ENCODE data around the gene TRIM24. TPM values are rescaled to one million over a fixed set of nuclear protein-coding genes. Genes with fewer than 3 reads are reported as not detected.

Gene TRIM24
- total and polyA plus RNA-seq, 4 experiments from 2014 or later, result 3.1 to 15.2 (median 12.4) TPM

DNA sequence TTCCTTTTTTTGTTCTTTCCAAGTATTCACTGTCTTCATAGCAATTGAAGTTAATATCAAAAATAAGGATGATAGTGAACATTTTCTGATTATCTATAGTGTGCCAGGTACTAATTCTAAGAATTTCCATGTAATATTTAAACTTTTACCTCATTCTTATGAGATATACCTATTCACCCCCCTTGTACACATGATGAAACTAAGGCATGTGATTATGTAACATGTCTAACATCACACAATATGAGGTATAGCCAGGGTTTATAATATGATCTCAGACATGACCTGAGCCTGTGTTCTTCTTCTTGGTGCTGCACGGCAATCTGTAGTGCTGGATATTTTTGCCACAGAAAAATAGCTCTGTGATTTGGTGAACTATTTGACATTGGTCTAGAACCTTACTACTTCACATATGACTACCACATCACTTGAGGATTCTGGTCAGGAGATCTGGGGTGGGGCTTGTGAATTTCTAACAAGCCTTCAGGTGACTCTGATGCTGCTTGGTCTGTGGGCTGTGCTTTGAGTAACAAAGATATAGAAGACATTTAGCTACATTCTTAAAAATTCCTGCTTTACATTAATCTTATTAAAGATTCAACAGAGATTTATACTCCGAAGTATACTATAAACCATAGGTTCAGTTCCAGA is 79.1 kb downstream of the TRIM24 start:
- H3K27me3 ChIP-seq (ENCODE audit: insufficient read depth, low read length), result no peaks in the 10 kb centered on the region
- no peak for DNase-seq
- H3K4me3 ChIP-seq (ENCODE audit: low read length in 2 of 2), result no peak overlapping the region
- peaks cover 9% of the 10 kb centered on the region for H3K36me3 ChIP-seq (ENCODE audit: insufficient read depth, low read length)
- no peaks in the 10 kb centered on the region for H3K4me1 ChIP-seq (ENCODE audit: insufficient read depth, low read length)
- ChIA-PET CTCF (ENCODE audit: partially characterized antibody) (no interaction called here), POLR2A (ENCODE audit: partially characterized antibody) (no interaction called here)
- Mint-ChIP-seq H3K27me3 (no peaks in the 10 kb centered on the region), H3K4me1 (peaks cover 7 to 15% (median 11%) of the 10 kb centered on the region in 4 donors), H3K27ac (peak overlapping the region in 1 of 7 donors; percentile 35), H3K4me3 (no peak overlapping the region), H3K36me3 (peaks cover 71 to 82% of the 10 kb centered on the region in 2 donors), H3K9me3 (peaks cover 0 to 4% (median 3%) of the 10 kb centered on the region in 8 donors)
- H3K9me3 ChIP-seq (ENCODE audit: control insufficient read depth in 1 of 2, low read length in 2 of 2), result no peaks in the 10 kb centered on the region
- intact Hi-C loops (cut with micrococcal nuclease), result no loop called here
- H3K27ac ChIP-seq (ENCODE audit: low read depth, low read length), result no peak overlapping the region

DNA sequence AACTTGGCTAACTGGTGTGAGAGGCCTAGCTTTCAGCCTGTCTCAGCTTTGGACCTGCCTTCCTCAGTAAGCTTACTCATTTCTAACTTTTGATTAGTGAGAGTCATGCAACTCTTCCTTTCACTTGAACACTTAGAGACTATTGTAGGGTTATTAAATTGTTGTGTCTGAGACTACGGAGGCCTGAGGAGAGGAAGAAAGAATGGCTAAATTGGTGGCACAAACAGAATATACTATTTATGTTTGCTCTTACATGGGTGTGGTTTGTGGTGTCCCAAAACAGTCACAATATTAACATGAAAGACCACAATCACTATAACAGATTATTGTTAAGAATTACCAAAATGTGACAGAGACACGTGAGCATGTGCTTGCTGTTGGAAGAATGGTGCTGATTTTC is 82.1 kb downstream of the TRIM24 start:
- Mint-ChIP-seq H3K4me3 (no peak overlapping the region), H3K4me1 (peaks cover 4 to 9% (median 6%) of the 10 kb centered on the region in 4 donors), H3K27ac (peak overlapping the region in 1 of 7 donors; percentile 54), H3K27me3 (no peaks in the 10 kb centered on the region), H3K36me3 (peaks cover 81 to 87% of the 10 kb centered on the region in 2 donors), H3K9me3 (peaks cover 0 to 13% (median 6%) of the 10 kb centered on the region in 8 donors)
- Histone ChIP-seq H3K27ac (ENCODE audit: low read depth, low read length) (no peak overlapping the region), H3K36me3 (ENCODE audit: insufficient read depth, low read length) (peaks cover 9% of the 10 kb centered on the region), H3K27me3 (ENCODE audit: insufficient read depth, low read length) (no peaks in the 10 kb centered on the region), H3K9me3 (ENCODE audit: control insufficient read depth in 1 of 2, low read length in 2 of 2) (no peaks in the 10 kb centered on the region), H3K4me3 (ENCODE audit: low read length in 2 of 2) (no peak overlapping the region), H3K4me1 (ENCODE audit: insufficient read depth, low read length) (no peaks in the 10 kb centered on the region)
- ChIA-PET POLR2A (ENCODE audit: partially characterized antibody) (no interaction called here), CTCF (ENCODE audit: partially characterized antibody) (no interaction called here)
- DNase-seq, result no peak
- intact Hi-C loops (cut with micrococcal nuclease), result no loop called here

DNA sequence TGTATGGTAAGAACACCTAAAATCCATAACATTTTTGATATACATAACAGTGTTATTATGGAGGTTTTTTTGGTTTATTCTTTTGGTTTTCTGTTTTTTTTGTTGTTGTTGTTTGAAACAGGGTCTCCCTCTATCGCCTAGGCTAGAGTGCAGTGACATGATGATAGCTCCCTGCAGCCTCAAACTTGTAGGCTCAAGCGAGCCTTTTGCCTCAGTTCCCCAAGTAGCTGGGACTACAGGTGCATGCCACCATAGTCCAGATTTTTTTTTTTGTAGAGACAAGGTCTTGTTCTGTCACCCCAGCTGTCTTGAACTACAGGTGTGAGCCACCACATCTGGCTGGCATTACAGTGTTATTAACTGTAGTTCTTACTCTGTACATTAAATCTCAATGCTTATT is 83.7 kb downstream of the TRIM24 start:
- Mint-ChIP-seq H3K27me3 (no peaks in the 10 kb centered on the region), H3K9me3 (peaks cover 0 to 14% (median 6%) of the 10 kb centered on the region in 8 donors), H3K4me3 (no peak overlapping the region), H3K4me1 (peaks cover 4 to 9% (median 6%) of the 10 kb centered on the region in 4 donors), H3K27ac (no peak overlapping the region), H3K36me3 (peaks cover 75 to 81% of the 10 kb centered on the region in 2 donors)
- ChIA-PET POLR2A (ENCODE audit: partially characterized antibody) (no interaction called here), CTCF (ENCODE audit: partially characterized antibody) (no interaction called here)
- Histone ChIP-seq H3K4me1 (ENCODE audit: insufficient read depth, low read length) (no peaks in the 10 kb centered on the region), H3K36me3 (ENCODE audit: insufficient read depth, low read length) (peaks cover 9% of the 10 kb centered on the region), H3K9me3 (ENCODE audit: control insufficient read depth in 1 of 2, low read length in 2 of 2) (no peaks in the 10 kb centered on the region), H3K27me3 (ENCODE audit: insufficient read depth, low read length) (no peaks in the 10 kb centered on the region), H3K27ac (ENCODE audit: low read depth, low read length) (no peak overlapping the region), H3K4me3 (ENCODE audit: low read length in 2 of 2) (no peak overlapping the region)
- intact Hi-C loops (cut with micrococcal nuclease), result no loop called here
- no peak for DNase-seq

GRCh38 chr7:138545123-138545522 is 85.1 kb downstream of the TRIM24 start:
- H3K4me1 Mint-ChIP-seq, result peaks cover 4 to 9% (median 6%) of the 10 kb centered on the region in 4 donors
- no peak for DNase-seq
- ChIA-PET CTCF (ENCODE audit: partially characterized antibody) (no interaction called here), POLR2A (ENCODE audit: partially characterized antibody) (no interaction called here)
- no peak overlapping the region for H3K4me3 Mint-ChIP-seq
- H3K4me3 ChIP-seq (ENCODE audit: low read length in 2 of 2), result no peak overlapping the region
- no peaks in the 10 kb centered on the region for H3K4me1 ChIP-seq (ENCODE audit: insufficient read depth, low read length)
- H3K27me3 Mint-ChIP-seq, result no peaks in the 10 kb centered on the region
- H3K36me3 ChIP-seq (ENCODE audit: insufficient read depth, low read length), result peaks cover 9% of the 10 kb centered on the region
- no peaks in the 10 kb centered on the region for H3K27me3 ChIP-seq (ENCODE audit: insufficient read depth, low read length)
- intact Hi-C loops (cut with micrococcal nuclease), result no loop called here
- peaks cover 0 to 17% (median 8%) of the 10 kb centered on the region in 8 donors for H3K9me3 Mint-ChIP-seq
- no peak overlapping the region for H3K27ac Mint-ChIP-seq
- no peak overlapping the region for H3K27ac ChIP-seq (ENCODE audit: low read depth, low read length)
- peaks cover 77 to 81% of the 10 kb centered on the region in 2 donors for H3K36me3 Mint-ChIP-seq
- H3K9me3 ChIP-seq (ENCODE audit: control insufficient read depth in 1 of 2, low read length in 2 of 2), result no peaks in the 10 kb centered on the region

DNA sequence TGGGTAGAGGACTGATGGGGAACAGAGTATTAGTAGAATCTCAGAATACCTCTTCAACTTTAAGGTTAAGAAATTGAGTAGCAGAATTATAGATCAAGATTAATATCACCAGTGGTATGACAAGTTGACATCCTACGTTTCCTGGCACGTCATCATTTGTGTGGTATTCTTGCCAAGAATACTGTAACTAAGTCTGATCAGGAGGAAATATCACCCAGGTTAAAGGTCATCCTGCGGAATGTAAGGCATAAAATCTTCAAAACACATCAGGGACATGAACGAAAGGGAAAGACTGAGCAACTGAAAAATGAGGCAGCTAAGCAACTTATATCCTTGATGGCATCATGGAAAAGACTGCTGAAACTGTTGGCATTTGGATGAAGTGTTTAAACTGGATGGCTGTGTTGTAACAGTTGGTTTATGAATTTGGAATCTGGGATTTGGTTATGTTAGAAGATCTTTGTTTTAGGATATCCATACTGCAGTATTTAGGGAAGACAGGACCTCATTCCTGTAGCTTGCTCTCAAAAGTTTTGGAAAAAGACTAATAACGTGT is 86.1 kb downstream of the TRIM24 start:
- Histone ChIP-seq H3K27me3 (ENCODE audit: insufficient read depth, low read length) (no peaks in the 10 kb centered on the region), H3K4me3 (ENCODE audit: low read length in 2 of 2) (no peak overlapping the region), H3K4me1 (ENCODE audit: insufficient read depth, low read length) (no peaks in the 10 kb centered on the region), H3K27ac (ENCODE audit: low read depth, low read length) (no peak overlapping the region), H3K9me3 (ENCODE audit: control insufficient read depth in 1 of 2, low read length in 2 of 2) (no peaks in the 10 kb centered on the region), H3K36me3 (ENCODE audit: insufficient read depth, low read length) (peaks cover 12% of the 10 kb centered on the region)
- Mint-ChIP-seq H3K27me3 (no peaks in the 10 kb centered on the region), H3K4me3 (no peak overlapping the region), H3K4me1 (peaks cover 4 to 9% (median 6%) of the 10 kb centered on the region in 4 donors), H3K9me3 (peaks cover 0 to 21% (median 11%) of the 10 kb centered on the region in 8 donors), H3K27ac (no peak overlapping the region), H3K36me3 (peaks cover 80 to 83% of the 10 kb centered on the region in 2 donors)
- DNase-seq, result no peak
- ChIA-PET POLR2A (ENCODE audit: partially characterized antibody) (no interaction called here), CTCF (ENCODE audit: partially characterized antibody) (no interaction called here)
- intact Hi-C loops (cut with micrococcal nuclease), result no loop called here

DNA sequence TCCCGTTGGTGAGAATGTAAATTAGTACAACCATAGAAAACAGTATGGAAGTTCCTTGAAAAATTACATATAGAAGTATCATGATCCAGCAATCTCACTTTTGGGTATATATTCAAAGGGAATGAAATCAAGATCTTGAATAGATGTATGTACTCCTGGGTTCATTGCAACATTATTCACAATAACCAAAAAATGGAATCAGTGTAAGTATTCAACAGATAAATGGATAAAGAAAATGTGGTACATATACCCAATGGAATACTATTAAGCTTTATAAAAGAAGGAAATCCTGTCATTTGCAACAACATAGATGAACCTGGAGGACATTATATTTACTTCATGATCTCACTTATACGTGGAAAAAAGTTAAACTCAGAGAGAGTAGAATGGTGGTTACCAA is 86.8 kb downstream of the TRIM24 start:
- Mint-ChIP-seq H3K9me3 (peaks cover 0 to 21% (median 11%) of the 10 kb centered on the region in 8 donors), H3K4me3 (no peak overlapping the region), H3K36me3 (peaks cover 80 to 83% of the 10 kb centered on the region in 2 donors), H3K4me1 (peaks cover 3 to 5% (median 4%) of the 10 kb centered on the region in 4 donors), H3K27ac (no peak overlapping the region), H3K27me3 (no peaks in the 10 kb centered on the region)
- Histone ChIP-seq H3K9me3 (ENCODE audit: control insufficient read depth in 1 of 2, low read length in 2 of 2) (no peaks in the 10 kb centered on the region), H3K36me3 (ENCODE audit: insufficient read depth, low read length) (peaks cover 13% of the 10 kb centered on the region), H3K4me1 (ENCODE audit: insufficient read depth, low read length) (no peaks in the 10 kb centered on the region), H3K27ac (ENCODE audit: low read depth, low read length) (no peak overlapping the region), H3K27me3 (ENCODE audit: insufficient read depth, low read length) (no peaks in the 10 kb centered on the region), H3K4me3 (ENCODE audit: low read length in 2 of 2) (no peak overlapping the region)
- ChIA-PET POLR2A (ENCODE audit: partially characterized antibody) (no interaction called here), CTCF (ENCODE audit: partially characterized antibody) (no interaction called here)
- no peak for DNase-seq
- intact Hi-C loops (cut with micrococcal nuclease), result no loop called here

- no peak overlapping the region for H3K4me3 ChIP-seq (ENCODE audit: low read length in 2 of 2)
- intact Hi-C loops (cut with micrococcal nuclease), result no loop called here
- H3K27me3 Mint-ChIP-seq, result no peaks in the 10 kb centered on the region
Observed at GRCh38 chr7:138549082-138549481, 89.0 kb downstream of the TRIM24 start.

More at GRCh38 chr7:138549082-138549481, 89.0 kb downstream of the TRIM24 start:
- Mint-ChIP-seq H3K4me1 (no peaks in the 10 kb centered on the region), H3K27ac (no peak overlapping the region), H3K9me3 (peaks cover 9 to 34% (median 20%) of the 10 kb centered on the region in 8 donors), H3K4me3 (no peak overlapping the region), H3K36me3 (peaks cover 87 to 90% of the 10 kb centered on the region in 2 donors)
- no peaks in the 10 kb centered on the region for H3K27me3 ChIP-seq (ENCODE audit: insufficient read depth, low read length)
- H3K27ac ChIP-seq (ENCODE audit: low read depth, low read length), result no peak overlapping the region
- H3K9me3 ChIP-seq (ENCODE audit: control insufficient read depth in 1 of 2, low read length in 2 of 2), result no peaks in the 10 kb centered on the region
- H3K36me3 ChIP-seq (ENCODE audit: insufficient read depth, low read length), result peaks cover 32% of the 10 kb centered on the region
- ChIA-PET POLR2A (ENCODE audit: partially characterized antibody) (no interaction called here), CTCF (ENCODE audit: partially characterized antibody) (no interaction called here)
- H3K4me1 ChIP-seq (ENCODE audit: insufficient read depth, low read length), result no peaks in the 10 kb centered on the region
- no peak for DNase-seq
